ENCODE results near the gene LTBP1. TPM values are rescaled to one million over a fixed set of nuclear protein-coding genes. Genes with fewer than 3 reads are reported as not detected.

Gene LTBP1
- total and polyA plus RNA-seq, 2 donors (not counting 1 experiment from before 2014, with no cell fraction given): 0.69 TPM; not detected in 1

GRCh38 chr2:33136056-33136455 lies 189.3 kb downstream of the LTBP1 start:
- no peaks in the 10 kb centered on the region for H3K9me3 ChIP-seq (ENCODE audit: control extremely low read depth in 1 of 3, control insufficient read depth in 2 of 3, insufficient read depth in 1 of 3, low read length in 2 of 3)
- no peak overlapping the region for H3K9ac ChIP-seq (ENCODE audit: low read length)
- 95% methylated on average over 2 of the region's 4 CpGs for WGBS (ENCODE audit: insufficient coverage)
- H3K4me3 Mint-ChIP-seq: no peak overlapping the region
- no peaks in the 10 kb centered on the region for H3K79me2 ChIP-seq (ENCODE audit: control insufficient read depth, insufficient read depth, low read length)
- H3K27ac ChIP-seq (ENCODE audit: low read length in 2 of 2): no peak overlapping the region
- H3K36me3 ChIP-seq (replicated peaks in 1 of 2; ENCODE audit: control extremely low read depth in 1 of 2, control insufficient read depth in 1 of 2, extremely low read depth in 1 of 2, insufficient read depth in 2 of 2, low read length in 1 of 2): no peaks in the 10 kb centered on the region
- H3K4me1 Mint-ChIP-seq: no peaks in the 10 kb centered on the region
- DNase-seq (no peak), ATAC-seq (ENCODE audit: low read depth) (no peak)
- no peaks in the 10 kb centered on the region for H3K4me1 ChIP-seq (ENCODE audit: control insufficient read depth in 2 of 2, insufficient read depth in 2 of 2, low read length in 2 of 2)
- H4K20me1 ChIP-seq (ENCODE audit: control insufficient read depth, insufficient read depth, low read length, poor library complexity, severe bottlenecking): no peaks in the 10 kb centered on the region
- no peaks in the 10 kb centered on the region for H3K27me3 ChIP-seq (replicated peaks in 1 of 4; ENCODE audit: control extremely low read depth in 1 of 4, control insufficient read depth in 3 of 4, insufficient read depth in 4 of 4, low read length in 3 of 4)
- H3K4me2 ChIP-seq (replicated peaks; ENCODE audit: low read depth, low read length, poor library complexity, severe bottlenecking): no peak overlapping the region
- no peak overlapping the region for H2AFZ ChIP-seq (ENCODE audit: insufficient read depth, low read depth, low read length, poor library complexity, severe bottlenecking)
- peaks cover 11% of the 10 kb centered on the region for H3K27me3 Mint-ChIP-seq
- intact Hi-C loops (cut with micrococcal nuclease): no loop called here
- TF ChIP-seq, protein P1, sequence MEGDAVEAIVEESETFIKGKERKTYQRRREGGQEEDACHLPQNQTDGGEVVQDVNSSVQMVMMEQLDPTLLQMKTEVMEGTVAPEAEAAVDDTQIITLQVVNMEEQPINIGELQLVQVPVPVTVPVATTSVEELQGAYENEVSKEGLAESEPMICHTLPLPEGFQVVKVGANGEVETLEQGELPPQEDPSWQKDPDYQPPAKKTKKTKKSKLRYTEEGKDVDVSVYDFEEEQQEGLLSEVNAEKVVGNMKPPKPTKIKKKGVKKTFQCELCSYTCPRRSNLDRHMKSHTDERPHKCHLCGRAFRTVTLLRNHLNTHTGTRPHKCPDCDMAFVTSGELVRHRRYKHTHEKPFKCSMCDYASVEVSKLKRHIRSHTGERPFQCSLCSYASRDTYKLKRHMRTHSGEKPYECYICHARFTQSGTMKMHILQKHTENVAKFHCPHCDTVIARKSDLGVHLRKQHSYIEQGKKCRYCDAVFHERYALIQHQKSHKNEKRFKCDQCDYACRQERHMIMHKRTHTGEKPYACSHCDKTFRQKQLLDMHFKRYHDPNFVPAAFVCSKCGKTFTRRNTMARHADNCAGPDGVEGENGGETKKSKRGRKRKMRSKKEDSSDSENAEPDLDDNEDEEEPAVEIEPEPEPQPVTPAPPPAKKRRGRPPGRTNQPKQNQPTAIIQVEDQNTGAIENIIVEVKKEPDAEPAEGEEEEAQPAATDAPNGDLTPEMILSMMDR (IDR thresholded peaks at IDR 0.05): no peak
- no peak for TF ChIP-seq EZH2 (IDR thresholded peaks at IDR 0.05; ENCODE audit: borderline replicate concordance, insufficient read depth, low read depth, low read length, poor library complexity, severe bottlenecking)
- no peaks in the 10 kb centered on the region for H3K9me3 Mint-ChIP-seq (ENCODE audit: insufficient read depth)
- CTCF ChIA-PET: no interaction called here
- no peak overlapping the region for H3K4me3 ChIP-seq (ENCODE audit: control extremely low read depth in 1 of 5, extremely low read depth in 1 of 5, insufficient read depth in 1 of 5, low read depth in 2 of 5, low read length in 4 of 5)
- POLR2A ChIA-PET: no interaction called here
- H3K27ac Mint-ChIP-seq: no peak overlapping the region

DNA sequence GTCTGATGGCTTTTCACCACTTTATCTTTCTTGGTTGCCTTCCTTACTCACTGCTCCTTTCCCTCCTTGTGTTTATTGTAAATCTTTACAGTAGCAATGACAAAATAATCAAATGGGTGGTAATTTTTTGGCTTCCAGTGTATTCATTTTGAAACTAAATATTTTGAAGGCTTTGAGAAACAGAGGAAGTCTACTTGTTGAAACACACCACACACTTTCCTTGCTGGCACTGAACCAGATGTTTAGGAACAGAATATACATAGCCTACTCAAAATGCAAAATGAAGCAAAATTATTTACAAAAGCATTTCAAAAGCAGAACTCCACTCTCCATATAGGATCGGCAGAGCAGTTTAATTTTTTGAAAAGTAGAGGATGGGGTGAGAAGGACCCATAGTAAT lies 189.8 kb downstream of the LTBP1 start:
- Mint-ChIP-seq H3K4me3 (no peak overlapping the region), H3K4me1 (no peaks in the 10 kb centered on the region), H3K27me3 (peaks cover 11% of the 10 kb centered on the region), H3K27ac (no peak overlapping the region), H3K9me3 (ENCODE audit: insufficient read depth) (no peaks in the 10 kb centered on the region)
- Histone ChIP-seq H3K79me2 (ENCODE audit: control insufficient read depth, insufficient read depth, low read length) (no peaks in the 10 kb centered on the region), H3K4me2 (replicated peaks; ENCODE audit: low read depth, low read length, poor library complexity, severe bottlenecking) (no peak overlapping the region), H3K9ac (ENCODE audit: low read length) (no peak overlapping the region), H3K9me3 (ENCODE audit: control extremely low read depth in 1 of 3, control insufficient read depth in 2 of 3, insufficient read depth in 1 of 3, low read length in 2 of 3) (no peaks in the 10 kb centered on the region), H4K20me1 (ENCODE audit: control insufficient read depth, insufficient read depth, low read length, poor library complexity, severe bottlenecking) (no peaks in the 10 kb centered on the region), H3K4me1 (ENCODE audit: control insufficient read depth in 2 of 2, insufficient read depth in 2 of 2, low read length in 2 of 2) (no peaks in the 10 kb centered on the region), H3K27me3 (replicated peaks in 1 of 4; ENCODE audit: control extremely low read depth in 1 of 4, control insufficient read depth in 3 of 4, insufficient read depth in 4 of 4, low read length in 3 of 4) (no peaks in the 10 kb centered on the region), H3K36me3 (replicated peaks in 1 of 2; ENCODE audit: control extremely low read depth in 1 of 2, control insufficient read depth in 1 of 2, extremely low read depth in 1 of 2, insufficient read depth in 2 of 2, low read length in 1 of 2) (no peaks in the 10 kb centered on the region), H3K4me3 (ENCODE audit: control extremely low read depth in 1 of 5, extremely low read depth in 1 of 5, insufficient read depth in 1 of 5, low read depth in 2 of 5, low read length in 4 of 5) (no peak overlapping the region), H2AFZ (ENCODE audit: insufficient read depth, low read depth, low read length, poor library complexity, severe bottlenecking) (no peak overlapping the region), H3K27ac (ENCODE audit: low read length in 2 of 2) (no peak overlapping the region)
- ATAC-seq (ENCODE audit: low read depth) (no peak), DNase-seq (no peak)
- ChIA-PET POLR2A (no interaction called here), CTCF (no interaction called here)
- TF ChIP-seq EZH2 (IDR thresholded peaks at IDR 0.05; ENCODE audit: borderline replicate concordance, insufficient read depth, low read depth, low read length, poor library complexity, severe bottlenecking): no peak
- TF ChIP-seq, protein P1 (IDR thresholded peaks at IDR 0.05): no peak
- intact Hi-C loops (cut with micrococcal nuclease): no loop called here
- WGBS (ENCODE audit: insufficient coverage): no CpG with 5 or more reads among the region's 1 CpG
